ENCODE data around the gene RNF146.
"Not testable (repeated sequence)": the region's sequence is repeated elsewhere in the genome, so short reads cannot be mapped to it uniquely, and the experiment has no call there.

The RNF146 gene, protein sequence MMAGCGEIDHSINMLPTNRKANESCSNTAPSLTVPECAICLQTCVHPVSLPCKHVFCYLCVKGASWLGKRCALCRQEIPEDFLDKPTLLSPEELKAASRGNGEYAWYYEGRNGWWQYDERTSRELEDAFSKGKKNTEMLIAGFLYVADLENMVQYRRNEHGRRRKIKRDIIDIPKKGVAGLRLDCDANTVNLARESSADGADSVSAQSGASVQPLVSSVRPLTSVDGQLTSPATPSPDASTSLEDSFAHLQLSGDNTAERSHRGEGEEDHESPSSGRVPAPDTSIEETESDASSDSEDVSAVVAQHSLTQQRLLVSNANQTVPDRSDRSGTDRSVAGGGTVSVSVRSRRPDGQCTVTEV

DNA sequence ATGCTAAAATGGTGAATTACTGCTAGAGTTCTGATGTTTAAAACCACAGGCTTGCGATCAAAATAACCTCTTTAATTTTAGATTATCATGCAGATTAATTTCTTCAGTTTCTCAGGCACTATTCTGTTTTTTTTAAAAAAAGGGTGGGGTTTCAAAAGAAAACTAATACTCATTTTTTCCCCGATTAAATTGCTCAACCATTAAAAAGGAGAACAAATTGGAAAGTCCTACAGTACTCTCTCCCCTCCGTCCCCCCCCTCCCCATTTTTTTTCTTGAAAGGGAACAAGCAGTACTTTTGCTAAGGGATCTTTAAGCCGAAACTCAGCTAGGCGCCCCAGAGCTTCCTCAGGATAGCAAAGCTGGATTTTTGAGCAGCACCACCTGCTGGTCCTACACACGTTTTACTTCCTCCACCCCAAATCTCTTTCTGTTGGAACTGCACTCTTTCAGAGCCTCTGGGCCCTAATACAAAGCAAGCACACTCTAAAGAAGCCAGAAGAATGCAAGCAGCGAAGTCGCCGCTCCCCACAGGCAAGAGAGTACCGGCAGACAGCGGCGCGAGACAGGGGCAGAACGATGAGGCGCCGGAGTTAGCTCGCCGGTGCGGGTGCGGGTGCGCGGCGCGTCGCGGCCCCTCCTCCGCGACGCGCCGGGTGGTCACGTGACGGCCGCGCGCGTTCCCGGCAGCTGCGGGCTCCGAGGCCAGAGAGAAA, at the start of gene RNF146:
RNF146 (plus strand) TSS at position 687 of the 714 bp plus-strand sequence. CDS start 13,475 bp downstream, outside the sequence.
- peak; percentile 37 to 65 (median 40) for DNase-seq (ENCODE audit: low read depth in 3 of 3)

DNA sequence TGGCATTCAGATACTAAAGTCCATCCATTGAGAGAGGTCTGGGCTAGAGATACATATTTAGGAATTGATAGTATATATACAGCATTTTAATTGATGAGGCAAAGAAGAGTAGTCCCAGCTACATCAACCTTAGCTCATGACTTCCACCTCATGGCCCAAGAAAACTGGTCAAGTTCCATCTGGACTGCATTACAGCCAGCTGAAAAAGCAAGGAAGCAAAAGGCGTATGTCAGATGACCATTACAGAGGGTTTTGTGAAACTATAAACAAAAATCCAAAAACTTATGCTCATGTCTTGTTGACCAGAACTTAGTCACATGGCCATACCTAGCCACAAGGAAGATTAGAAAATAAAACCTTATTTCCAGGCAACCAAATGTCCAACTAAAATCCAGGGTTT, 46.8 kb upstream of the RNF146 start:
- DNase-seq (ENCODE audit: low read depth in 3 of 3) = no peak

DNA sequence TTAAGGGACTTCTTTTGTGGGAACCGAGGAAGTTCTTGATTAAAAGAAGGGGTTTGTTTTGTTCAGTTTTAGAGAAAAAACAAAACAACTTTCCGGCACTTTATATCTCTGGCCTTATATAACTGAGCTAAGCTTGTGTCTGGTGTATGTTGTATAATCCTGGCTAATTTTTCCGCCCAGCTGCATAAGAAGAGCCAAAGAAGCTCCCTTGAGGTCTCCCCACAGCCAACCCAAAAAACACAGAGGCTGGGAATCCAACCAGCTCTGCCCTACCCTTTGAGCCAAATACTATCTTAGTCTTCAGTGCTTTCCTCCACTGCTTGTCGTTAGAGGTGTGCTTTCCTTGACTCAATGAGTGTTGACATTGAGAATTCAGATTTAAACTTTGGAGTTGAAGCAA, 45.5 kb upstream of the RNF146 start:
- no peak for DNase-seq (ENCODE audit: low read depth in 3 of 3)

DNA sequence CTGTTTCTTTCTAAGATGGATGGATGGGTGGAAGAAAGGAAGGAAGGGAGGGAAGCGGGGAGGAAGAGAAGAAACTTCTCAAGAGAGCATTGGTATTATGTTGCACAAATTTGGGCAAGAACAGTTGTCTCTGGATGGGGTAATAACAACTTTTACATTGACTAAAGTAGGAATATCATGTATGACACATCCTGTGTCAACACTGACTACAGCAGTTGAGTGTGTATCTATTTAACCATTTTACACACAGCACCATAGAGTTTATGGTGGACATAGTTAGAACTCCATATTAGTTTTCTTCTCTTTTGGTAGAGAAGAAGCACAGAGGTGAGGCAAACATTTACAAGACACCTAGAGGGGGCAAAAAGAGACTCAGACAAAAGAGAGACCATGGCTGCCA, 44.2 kb upstream of the RNF146 start:
- no peak for DNase-seq (ENCODE audit: low read depth in 3 of 3)

DNA sequence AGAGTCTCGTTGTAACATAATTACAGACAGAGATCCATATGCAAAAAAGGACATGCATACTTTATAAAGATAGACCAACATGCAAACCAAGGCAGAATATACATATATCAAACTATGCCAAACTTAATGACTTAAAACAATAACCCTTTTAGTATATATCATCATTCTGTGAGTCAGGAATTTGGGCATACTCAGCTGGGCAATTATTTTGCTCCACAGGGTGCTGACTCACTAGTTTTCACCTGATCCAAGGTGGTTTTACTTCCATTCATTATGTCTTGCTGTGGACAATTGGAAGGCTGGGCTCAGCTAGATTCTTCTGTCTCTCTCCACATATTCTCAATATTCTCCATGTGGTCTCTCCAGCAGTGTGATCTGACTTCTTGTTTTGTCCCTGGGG, 41.2 kb upstream of the RNF146 start:
- DNase-seq (ENCODE audit: low read depth in 3 of 3) = no peak

DNA sequence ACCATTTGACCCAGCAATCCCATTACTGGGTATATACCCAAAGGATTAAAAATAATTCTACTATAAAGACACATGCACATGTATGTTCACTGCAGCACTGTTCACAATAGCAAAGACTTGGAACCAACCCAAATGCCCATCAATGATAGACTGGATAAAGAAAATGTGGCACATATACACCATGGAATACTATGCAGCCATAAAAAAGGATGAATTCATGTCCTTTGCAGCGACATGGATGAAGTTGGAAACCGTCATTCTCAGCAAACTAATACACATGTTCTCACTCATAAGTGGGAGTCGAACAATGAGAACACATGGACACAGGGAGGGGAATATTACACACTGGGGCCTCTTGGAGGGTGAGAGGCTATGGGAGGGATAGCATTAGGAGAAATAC, 32.8 kb upstream of the RNF146 start:
- not testable (repeated sequence) for DNase-seq (ENCODE audit: low read depth in 3 of 3)

DNA sequence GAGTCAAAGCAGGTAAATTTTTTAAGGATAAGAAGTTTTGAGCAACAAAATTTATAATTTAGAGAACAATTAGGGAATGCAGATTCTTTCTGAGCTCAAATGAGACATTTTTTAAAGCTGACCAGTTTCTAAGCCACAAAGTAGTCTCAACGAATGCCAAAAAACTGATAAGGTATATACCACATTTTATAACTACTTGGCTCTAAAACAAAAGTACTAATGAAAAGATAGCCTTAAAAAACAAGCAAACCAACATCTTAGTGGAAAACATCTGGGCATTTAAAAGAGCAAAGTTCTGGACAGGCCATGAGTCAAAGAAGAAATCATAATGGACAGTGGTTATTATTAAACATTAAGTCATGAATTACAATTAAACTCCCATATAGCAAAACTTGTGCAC, 23.2 kb upstream of the RNF146 start:
- no peak for DNase-seq (ENCODE audit: low read depth in 3 of 3)

DNA sequence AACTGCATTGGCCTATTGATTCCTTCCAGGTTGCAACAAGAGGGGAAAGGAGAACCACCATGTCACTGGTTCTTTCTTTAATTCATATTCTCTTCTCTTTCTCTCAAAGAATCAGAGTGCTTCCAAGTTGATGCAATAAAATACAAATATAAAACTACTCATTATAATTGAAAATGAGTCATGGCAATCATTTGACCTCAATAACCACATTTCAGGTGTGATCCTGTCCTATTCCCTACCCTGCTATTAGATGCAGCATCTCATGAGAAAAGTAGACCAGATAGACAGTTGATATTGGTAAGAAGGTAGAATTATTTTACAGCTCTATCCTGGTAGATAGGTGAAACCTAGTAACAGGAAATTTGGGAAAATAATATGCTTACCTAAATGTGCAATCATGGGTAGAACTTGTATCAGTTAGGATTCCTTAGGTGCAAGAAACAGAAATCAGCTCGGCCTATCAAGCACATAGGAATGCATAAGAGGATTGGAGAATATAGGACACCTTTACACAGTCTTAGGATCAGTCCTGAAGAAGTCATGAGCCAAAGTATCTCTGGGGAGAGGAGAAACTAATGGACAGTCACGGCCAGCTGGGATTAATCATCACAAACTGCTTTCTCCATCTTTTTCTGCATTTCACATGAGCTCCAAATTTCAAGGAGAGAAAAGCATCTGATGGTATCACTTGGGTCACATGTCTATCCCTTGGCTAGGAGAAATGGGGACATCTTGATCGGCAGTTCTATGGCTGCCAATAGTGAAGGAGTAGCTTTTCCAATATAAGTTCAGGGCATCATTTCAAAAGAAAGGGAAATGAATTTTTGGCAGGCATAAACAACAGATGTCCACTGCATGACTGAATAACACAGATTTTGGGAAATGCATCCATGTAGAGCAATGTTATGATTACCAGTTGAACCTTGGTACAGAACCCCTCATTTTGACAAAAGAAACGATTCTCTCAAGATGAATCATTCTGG, 19.3 kb upstream of the RNF146 start:
- no peak for DNase-seq (ENCODE audit: low read depth in 3 of 3)

DNA sequence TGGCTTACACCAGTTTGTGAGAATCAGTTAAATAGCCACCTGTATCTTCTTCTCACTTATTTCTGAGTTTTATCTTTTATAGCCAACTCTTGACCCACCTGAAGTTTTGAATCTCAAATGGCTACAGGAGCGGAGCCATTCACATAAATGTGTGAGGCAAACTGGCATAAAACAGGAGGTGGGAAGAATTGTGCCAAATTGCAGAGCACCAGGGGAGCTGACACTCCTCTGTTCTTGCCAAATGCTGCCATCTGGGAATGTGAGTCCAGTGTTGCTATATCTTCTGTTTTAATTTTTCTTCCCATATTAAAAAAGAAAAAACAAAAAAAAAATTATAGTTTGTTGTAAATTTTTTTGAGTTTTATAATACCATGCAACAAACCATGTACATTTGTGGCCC, 17.0 kb upstream of the RNF146 start:
- DNase-seq (ENCODE audit: low read depth in 3 of 3) = no peak

DNA sequence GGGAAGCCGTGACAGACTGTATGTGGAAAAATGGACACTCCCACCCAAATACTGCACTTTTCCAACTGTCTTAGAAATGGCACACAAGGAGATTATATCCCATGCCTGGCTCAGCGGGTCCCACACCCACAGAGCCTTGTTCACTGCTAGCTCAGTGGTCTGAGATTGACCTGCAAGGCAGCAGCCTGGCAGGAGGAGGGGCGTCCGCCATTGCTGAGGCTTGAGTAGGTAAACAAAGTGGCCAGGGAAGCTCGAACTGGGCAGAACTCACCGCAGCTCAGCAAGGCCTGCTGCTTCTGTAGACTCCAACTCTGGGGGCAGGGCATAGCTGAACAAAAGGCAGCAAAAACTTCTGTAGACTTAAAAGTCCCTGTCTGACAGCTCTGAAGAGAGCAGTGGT, 11.4 kb upstream of the RNF146 start:
- DNase-seq (ENCODE audit: low read depth in 3 of 3) = no peak

DNA sequence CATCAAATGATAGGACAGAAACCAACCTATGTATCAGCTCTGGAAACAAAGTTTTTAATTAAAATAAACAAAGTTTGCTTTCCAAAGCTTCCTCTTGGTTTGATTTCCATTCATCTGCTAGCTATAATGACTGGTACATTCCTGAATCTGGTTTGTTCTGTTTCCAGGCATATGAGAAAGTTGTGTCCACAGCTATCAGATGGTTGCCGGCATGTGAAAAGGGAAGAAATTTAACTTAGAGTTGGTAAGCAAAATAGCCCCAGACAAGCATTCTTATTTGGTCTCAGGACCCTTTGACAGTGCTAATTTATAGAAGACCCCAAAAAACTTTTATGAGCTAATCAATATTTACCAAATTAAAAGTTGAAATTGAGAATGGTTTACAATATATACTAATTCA, 3.8 kb upstream of the RNF146 start:
- no peak for DNase-seq (ENCODE audit: low read depth in 3 of 3)

DNA sequence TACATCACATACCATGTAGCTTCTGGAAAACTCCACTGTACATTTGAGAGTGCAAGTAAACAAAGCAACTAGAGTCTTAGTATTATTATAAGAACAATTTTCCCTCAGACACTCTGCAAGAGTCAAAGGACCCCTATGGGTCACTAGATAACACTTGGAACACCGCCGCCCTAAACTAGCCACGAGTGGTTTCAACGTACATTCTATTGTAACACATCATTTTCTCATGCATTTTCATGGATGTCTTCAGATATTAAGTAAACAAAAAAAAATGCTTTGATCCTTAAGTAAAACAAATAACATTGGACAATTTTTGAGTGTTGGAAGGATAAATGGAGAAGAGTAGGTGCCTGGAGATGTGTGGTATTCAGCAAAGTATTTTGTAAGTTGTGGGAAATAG, 3.2 kb upstream of the RNF146 start:
- DNase-seq (ENCODE audit: low read depth in 3 of 3) = no peak

DNA sequence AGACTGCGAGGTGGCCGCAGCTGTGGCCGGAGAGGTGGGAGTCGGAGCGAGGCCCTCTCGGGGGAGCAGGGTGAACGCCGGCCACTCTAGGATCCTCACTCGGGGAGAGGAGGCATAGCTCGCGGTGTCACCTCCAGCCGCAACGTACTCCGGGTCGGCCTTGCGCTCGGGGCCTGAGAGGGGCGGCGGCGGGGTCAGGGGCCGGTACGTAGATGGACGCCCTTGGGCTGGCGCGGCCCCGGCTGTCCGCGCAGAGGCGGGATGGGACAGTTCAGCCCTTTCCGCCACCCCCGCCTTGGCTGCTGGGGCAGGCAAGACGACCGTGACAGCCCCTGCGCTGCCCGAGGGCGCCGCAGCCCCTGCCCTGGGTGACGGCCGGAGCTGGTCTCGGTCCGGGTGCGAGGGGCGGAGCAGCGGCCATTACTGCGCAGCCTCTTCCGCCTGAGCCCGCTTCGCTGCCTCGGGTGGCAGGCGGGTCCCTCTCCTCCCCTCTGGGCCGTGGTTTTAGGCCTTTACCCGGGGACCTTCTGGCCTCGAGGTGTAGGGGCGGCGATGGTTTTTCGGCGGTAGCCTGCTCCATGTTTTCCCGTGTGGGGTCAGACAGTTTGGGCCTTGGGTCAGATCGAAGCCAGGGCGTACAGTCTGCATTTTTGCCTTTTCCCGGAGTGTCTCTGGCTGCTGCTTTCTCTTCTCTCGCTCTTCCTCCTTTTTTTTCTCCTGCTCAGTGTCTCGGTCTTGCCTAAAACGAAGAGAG, 405 bp downstream of the RNF146 start:
- peak; percentile 19 to 36 (median 22) for DNase-seq (ENCODE audit: low read depth in 3 of 3)

DNA sequence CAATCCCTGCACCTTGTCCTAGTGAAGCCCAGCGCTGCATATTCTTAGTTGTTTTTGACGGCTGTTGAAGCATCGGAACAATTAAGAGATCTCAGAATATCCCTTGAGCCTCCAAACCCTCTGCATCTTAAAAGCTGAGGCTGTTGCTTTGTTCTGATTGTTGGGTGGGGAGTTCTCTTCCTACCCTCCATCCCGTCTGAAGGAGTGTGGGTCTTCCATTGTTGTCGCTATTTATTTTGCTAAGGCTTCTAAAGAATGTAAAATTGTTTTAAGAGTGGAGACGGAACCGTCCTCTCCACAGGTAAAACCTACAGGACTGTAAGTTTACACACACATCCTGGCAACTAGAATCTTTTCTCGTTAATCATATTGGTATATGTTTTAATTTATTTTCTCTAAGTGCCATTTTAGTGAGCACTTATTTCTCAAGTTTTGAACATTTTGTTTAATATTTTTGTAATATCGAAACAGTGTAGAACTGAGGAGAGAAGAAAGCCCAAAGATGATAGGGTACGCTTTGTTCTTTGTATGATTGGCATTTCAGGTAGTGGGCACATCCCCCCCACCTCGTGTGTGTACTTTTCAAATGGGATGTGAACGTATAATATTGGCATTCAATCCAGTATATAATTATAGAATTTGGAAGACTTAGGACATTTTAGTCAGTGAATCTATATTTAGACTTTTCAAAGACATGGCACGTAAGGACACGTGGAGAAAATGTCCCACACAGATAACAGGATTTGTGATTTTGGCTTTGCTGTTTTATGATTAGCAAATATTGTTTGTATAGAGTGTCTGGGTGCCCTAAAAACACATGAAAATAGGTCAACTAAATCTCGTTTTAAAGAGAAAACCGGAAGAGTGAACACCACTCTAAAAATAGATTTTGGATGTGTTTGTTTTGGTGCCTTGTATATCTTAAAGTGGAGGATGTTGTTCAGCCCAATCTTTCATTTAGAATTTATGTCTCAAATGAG, 1.3 kb downstream of the RNF146 start:
- no peak for DNase-seq (ENCODE audit: low read depth in 3 of 3)

DNA sequence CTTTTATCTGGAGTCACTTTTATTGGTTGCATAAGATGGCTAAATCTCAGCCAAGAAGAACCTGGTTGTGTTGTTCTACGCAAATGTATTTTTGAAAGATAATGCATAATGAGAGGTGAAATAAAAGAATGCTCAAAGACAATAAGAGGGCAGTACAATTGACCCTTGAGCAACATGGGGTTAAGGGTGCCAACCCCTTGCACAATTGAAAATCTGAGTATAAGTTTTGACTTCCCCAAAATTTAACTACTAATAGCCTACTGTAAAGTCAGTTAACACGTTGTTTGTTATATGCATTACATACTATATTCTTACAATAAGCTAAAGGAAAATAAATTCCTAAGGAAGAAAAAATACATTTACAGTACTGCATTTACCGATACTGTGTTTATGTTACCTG, 5.9 kb downstream of the RNF146 start:
- no peak for DNase-seq (ENCODE audit: low read depth in 3 of 3)

DNA sequence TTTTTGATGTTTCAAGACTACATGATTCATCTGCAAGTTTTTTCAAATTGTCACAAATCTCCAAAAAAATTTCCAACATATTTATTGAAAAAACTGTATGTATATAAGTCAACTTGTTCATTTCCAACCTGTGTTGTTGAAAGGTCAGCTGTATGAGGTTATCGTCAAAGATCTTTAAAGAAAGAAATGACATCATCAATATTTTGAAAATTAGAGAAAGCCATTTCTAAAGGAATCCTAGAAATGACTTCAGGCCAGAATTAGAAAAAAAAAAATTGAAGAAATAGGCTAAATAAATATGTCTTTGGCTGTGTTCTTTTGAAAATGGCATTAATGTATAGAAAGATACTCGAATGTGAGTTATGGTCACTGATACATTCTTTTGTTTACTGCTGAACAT, 6.8 kb downstream of the RNF146 start:
- DNase-seq (ENCODE audit: low read depth in 3 of 3) = no peak

DNA sequence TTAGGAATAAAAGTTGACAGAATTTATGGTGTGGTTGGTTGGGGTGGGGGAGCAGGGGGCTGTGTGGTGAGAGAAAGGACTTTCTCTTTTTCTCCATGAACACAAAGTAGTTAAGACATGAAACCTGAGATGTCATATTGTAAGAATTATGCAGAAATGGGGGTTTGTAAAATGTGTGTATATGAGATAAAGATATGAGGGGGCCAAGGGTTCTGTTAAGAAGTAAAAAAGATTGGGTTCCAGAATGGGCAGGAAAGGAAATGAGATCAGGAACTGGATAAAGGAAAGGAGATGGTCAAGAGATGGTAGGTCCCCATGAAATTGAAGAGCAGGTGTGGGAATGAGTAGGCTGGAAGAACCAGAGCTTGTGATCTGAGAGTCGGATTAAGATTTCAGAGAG, 9.7 kb downstream of the RNF146 start:
- no peak for DNase-seq (ENCODE audit: low read depth in 3 of 3)

DNA sequence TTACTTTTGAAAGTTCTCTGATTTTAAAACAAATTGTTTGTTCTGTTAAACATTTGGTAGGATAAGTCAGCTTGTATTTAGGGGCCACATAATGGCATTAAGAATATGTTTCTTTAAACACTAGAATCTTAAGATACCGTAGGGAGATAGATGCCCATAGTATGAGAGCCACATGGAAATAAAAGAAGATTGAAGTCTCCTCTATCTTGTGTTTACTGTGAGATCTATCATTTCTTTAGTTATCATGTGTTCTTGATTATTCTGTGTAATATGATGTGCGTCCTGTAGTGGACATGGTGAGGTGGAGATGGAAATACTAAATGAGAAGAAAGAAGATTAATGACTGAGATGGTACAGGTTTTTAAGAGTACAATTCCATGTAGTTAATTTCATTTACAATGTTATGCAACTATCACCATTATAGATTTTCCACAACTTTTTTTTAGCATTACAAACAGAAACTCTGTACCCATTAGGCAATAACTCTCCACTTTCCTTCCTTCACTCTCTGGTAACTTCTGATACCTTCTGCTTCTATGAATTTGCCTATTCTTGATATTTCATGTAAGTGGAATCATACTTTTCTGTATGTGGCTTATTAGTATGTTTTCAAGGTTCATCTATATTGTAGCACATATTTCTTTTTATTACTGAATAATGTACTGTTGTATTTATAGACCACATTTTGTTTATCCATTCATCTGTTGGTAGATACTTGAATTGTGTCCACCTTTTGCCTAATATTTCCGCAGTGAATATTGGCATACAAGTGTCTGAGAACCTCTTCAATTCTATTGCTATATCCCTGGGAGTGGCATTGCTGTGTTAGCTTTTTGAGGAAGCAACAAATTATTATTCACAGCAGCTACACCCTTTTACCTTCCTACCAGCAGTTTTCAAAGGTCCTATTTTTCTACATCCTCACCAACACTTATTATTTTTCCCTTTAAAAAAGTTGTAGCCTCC, 11.5 kb downstream of the RNF146 start:
- DNase-seq (ENCODE audit: low read depth in 3 of 3) = no peak

DNA sequence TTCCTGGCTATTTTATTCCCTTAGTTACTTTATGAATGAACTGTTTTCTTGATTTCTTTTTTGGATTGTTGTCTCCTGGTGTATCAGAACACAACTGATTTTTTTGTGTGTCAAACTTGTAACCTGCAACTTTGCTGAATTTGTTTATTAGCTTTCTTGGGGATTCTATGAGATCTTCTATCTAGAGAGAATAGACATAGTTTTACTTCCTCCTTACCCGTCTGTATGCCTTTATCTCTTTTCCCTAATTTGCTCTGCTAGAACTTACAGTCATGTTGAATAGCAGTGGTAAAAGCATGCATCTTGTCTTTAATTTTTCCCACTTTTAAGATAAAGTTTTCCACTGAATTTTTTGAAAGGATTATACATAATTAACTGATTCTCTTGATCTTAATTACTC, 13.2 kb downstream of the RNF146 start:
- DNase-seq (ENCODE audit: low read depth in 3 of 3) = no peak

Measured in stimulated activated CD4-positive, alpha-beta T cell treated with anti-CD3 and anti-CD28 coated beads, TNF-alpha, amount 100 ng/mL, for 48 hours (primary cell).